ENCODE data around the gene PGRMC2.
A peak's percentile ranks its signal among the peaks of the same experiment; 100 is the strongest.

Gene PGRMC2

DNA sequence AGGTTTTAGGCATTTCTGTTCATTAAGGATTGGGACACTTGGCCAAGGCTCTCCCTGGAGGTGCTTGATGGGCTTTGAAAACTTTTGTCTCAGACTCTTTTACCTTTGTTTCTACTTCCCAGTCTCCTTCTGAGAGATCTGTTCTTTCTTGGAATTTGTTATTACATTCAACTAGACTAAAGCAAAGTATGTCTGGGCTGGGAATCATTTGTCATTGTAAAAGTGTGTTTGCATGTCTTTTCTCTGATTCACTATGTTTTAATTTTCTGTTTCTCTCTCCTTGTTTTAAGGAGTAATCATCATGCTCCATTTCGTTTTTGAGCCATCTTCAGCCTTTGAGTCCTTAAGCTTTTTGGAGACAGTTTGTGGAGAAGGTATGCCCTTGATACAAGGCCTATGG lies 12.2 kb upstream of the PGRMC2 start:
- no peak for DNase-seq (ENCODE audit: low read depth in 2 of 3, low spot score in 2 of 3)

- DNase-seq (ENCODE audit: low read depth in 2 of 3, low spot score in 2 of 3) = no peak
These were observed 11.2 kb upstream of the PGRMC2 start for GRCh38 chr4:128298852-128299251.

- DNase-seq (ENCODE audit: low read depth in 2 of 3, low spot score in 2 of 3) = no peak
These were observed 10.6 kb upstream of the PGRMC2 start for GRCh38 chr4:128298146-128298758.

DNA sequence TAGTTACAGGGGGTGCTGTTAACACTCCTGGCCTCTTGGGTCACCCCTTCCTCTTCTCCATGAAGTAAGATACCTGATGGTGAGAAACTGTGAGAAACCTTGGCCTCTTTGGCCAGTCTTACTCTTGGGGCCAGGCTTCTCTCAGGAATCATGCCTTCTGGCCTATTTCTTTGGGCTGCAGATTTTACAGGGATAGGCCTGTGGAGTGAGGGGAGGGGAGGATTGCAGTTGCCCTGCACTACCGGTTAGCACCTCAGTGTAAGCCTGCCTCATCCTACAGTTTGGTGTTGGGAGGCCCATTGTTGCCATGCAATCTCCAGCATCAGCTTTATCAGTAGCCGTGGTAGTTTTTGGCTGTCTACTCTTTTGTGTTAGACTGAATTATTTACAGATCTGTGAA lies 7.6 kb upstream of the PGRMC2 start:
- no peak for DNase-seq (ENCODE audit: low read depth in 2 of 3, low spot score in 2 of 3)

GRCh38 chr4:128294464-128294863 lies 6.9 kb upstream of the PGRMC2 start:
- DNase-seq (ENCODE audit: low read depth in 2 of 3, low spot score in 2 of 3) = no peak

DNA sequence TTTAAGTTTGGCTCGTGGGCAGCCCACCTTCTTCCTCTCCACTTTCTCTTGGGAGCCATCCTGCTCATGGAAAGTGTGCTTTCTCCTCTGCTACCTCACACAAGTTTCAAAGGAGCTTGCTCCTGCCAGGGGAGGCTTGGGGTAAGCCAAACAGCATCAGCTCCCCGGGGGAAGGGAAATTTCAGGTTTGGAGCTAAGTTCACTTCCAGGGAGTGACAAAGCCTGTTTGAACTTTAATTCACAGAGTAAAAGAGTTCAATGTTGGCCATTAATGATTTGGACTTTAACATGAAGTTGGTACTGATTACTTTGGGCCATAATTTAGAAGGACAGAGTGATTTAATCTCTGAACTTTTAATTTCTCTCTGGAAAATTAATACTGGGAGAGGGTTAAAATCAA lies 4.7 kb upstream of the PGRMC2 start:
- DNase-seq (ENCODE audit: low read depth in 2 of 3, low spot score in 2 of 3) = no peak

GRCh38 chr4:128291096-128291495 lies 3.5 kb upstream of the PGRMC2 start:
- no peak for DNase-seq (ENCODE audit: low read depth in 2 of 3, low spot score in 2 of 3)

DNA sequence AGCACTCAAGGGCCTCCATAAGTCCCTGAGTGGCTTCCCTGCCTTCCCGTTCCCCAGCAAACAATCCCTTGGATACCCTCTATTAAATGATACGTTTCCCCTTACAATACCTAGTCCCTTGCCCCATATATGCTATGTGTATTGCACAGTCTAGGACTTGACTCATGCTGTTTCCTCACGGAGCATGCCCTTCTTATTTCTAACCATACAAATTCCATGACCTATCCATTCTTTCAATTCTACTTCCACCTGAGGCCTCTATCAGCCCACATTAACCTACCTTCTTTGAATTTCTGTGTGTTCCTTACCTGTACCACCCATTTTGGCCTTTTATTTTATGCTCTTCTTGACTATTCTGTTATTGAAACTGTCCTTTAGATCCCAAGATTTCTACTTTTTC lies 2.9 kb upstream of the PGRMC2 start:
- no peak for DNase-seq (ENCODE audit: low read depth in 2 of 3, low spot score in 2 of 3)

GRCh38 chr4:128289523-128290158 lies 2.0 kb upstream of the PGRMC2 start:
- DNase-seq (ENCODE audit: low read depth in 2 of 3, low spot score in 2 of 3) = no peak

- no peak for DNase-seq (ENCODE audit: low read depth in 2 of 3, low spot score in 2 of 3)
These were observed 1.1 kb upstream of the PGRMC2 start for GRCh38 chr4:128288689-128289106.

DNA sequence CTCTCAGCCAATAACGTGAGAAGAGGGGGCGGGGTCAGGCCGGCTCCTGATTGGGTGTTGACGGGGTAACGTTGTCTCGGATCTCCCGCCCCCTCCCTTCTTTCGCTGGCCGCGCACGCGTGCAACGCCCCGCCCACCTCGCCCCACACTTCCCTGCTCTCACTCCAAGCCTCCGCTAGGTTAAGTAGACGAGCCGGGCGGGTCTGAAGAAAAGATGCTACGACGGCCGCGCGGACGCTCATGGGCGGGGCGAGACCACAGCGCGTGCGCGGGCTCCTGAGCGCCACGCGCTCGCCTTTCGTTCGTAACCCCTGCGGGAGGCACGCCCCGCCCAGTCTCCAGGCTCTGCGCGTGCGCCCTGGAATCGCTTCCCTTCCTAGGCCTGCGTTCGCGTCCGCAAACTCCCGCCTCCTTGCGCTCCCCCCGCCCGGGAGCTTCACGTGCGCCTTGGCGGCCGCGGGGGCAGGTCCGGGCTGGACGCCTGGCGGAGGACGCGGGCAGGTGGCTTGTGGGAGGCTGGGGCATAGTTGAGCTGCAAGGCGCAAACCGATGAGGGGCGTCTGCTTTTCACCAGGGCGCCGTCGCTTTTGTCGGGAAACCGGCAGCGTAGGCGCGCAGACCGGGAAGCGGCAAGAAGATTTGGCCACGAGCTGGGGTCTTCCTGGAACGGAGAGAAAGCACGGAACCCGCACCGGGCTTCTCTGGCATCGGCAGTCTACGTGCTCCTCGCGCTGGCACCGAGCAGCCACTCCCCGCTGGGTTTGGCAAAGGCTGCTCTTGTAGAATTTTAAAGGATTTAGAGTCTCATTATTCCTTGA lies 467 bp upstream of the PGRMC2 start:
- DNase-seq (ENCODE audit: low read depth in 2 of 3, low spot score in 2 of 3) = peak; percentile 97 to 98 (median 97)

GRCh38 chr4:128286474-128287058 lies 1.0 kb downstream of the PGRMC2 start:
- no peak for DNase-seq (ENCODE audit: low read depth in 2 of 3, low spot score in 2 of 3)

GRCh38 chr4:128285085-128285997 lies 2.3 kb downstream of the PGRMC2 start:
- DNase-seq (ENCODE audit: low read depth in 2 of 3, low spot score in 2 of 3) = no peak

- DNase-seq (ENCODE audit: low read depth in 2 of 3, low spot score in 2 of 3) = no peak
These were observed 3.3 kb downstream of the PGRMC2 start for GRCh38 chr4:128284317-128284716.

DNA sequence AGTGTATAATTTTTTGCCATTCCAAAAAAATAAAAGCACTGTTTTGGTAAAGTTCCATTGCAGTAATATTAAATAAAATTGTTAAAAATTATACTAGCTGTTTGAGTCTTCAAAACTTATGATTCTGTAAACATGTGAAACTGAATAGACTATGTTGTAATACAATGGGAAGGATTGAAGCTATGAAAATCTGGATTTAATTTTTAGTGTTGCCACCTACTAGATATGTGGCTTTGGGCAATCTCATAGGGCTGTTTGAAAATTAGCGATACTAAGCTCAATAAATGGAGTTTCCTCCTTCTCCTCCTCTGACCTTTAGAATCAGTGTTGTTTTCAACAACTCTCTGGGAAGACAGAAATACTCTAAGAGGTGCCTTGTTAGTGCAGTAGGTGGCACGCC lies 4.5 kb downstream of the PGRMC2 start:
- DNase-seq (ENCODE audit: low read depth in 2 of 3, low spot score in 2 of 3) = no peak

DNA sequence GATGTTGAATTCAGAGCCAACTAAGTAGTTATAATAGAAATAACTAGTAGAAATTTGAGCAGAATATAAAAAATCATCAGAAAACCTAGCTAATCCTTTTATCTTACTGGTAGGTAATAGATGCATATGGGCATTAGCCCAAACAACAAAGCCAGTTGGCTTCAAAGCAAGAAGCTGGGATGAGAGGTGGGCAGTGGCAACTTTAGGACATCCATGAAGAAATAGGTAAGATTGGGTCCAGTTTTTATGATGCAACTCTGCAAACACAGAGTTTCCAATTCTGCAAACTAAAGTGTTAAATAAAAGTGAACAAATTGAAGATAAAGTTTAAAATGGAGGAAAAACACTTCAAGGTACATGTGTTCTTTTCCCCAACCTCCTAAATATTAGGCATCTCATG lies 5.1 kb downstream of the PGRMC2 start:
- no peak for DNase-seq (ENCODE audit: low read depth in 2 of 3, low spot score in 2 of 3)

DNA sequence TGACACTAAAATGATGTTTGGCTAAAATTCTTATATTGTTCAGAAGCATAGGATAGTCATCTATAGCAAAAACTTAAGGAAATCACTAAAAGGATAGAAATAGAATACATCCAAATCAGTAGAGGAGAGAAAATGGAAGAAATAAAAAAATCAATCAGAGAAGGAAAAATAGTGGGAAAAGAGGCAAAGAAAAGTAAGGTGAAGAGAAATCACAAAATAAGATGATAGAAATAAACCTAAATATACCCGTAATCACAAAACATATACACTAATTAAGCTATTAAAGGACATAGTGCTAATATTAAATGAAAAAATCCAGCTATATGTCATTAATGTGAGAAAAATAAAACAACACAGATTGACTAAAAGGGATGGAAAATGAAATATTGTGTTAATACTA lies 6.3 kb downstream of the PGRMC2 start:
- no peak for DNase-seq (ENCODE audit: low read depth in 2 of 3, low spot score in 2 of 3)

GRCh38 chr4:128279624-128280225 lies 7.9 kb downstream of the PGRMC2 start:
- no peak for DNase-seq (ENCODE audit: low read depth in 2 of 3, low spot score in 2 of 3)

DNA sequence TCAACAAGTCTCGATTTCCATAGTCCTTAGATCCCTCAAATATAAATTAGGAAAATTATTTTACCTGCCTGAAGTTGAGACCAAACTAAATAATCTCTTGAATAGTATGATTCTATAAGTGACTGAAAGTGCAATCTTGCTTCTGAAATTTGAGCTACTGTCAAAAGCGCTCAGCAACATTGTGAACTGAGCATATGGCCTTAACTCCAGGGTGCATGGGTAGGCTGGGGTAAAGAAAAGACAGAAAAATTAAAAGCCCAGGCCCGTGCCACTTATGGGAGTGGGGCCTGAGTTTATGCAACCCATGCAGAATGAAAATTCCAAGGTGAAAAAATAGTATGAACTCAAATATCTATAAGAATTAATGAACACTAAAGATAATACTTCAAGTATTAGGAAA lies 9.8 kb downstream of the PGRMC2 start:
- DNase-seq (ENCODE audit: low read depth in 2 of 3, low spot score in 2 of 3) = no peak

- DNase-seq (ENCODE audit: low read depth in 2 of 3, low spot score in 2 of 3) = no peak
These were observed 12.3 kb downstream of the PGRMC2 start for GRCh38 chr4:128275346-128275745.

DNA sequence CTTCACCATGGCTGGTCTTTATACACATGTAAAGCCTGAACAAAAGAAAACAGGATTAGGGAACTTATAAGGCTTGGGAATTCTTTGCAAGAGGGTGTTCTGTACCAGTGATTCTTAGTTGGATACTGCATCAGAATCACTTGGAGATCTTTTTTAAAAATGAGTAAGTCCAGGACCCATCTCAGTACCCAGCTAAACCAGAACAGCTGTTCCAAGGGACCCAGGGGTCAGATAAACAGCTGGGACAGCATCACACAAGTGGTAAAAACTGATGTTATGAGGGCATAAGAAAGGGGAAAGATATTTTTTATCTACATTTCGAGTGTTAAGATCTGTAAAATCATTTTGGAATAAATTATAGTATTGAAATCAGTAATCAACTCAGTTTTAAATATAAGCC lies 16.1 kb downstream of the PGRMC2 start:
- DNase-seq (ENCODE audit: low read depth in 2 of 3, low spot score in 2 of 3) = no peak

Data from activated CD8-positive, alpha-beta memory T cell treated with anti-CD3 and anti-CD28 coated beads for 48 hours (primary cell).